H9 (cell line): ENCODE data around the gene LIMK2. TPM values are rescaled to one million over a fixed set of nuclear protein-coding genes. Genes with fewer than 3 reads are reported as not detected.

ENCODE experiments used
- DNase-seq: peaks from one replicate; pipeline ENCODE4 v3.0.0-alpha.2; 2017
- H2AFZ ChIP-seq: one replicate; pipeline ENCODE4 v1.6.1; 2013; ENCODE audit warnings: mild to moderate bottlenecking, low read length, control low read depth, moderate library complexity
- H2AK5ac ChIP-seq: 2 replicates; pipeline ENCODE4 v1.6.1; 2013; ENCODE audit warnings: low read length, control low read depth, mixed read lengths; ENCODE audit not compliant: insufficient read length
- H2BK120ac ChIP-seq: one replicate; pipeline ENCODE4 v1.6.1; 2013; ENCODE audit warnings: low read depth, mild to moderate bottlenecking, low read length, control low read depth, inconsistent platforms; ENCODE audit not compliant: poor library complexity, severe bottlenecking
- H2BK12ac ChIP-seq: 2 replicates; pipeline ENCODE4 v1.6.1; 2013; ENCODE audit warnings: low read length, control low read depth, mixed read lengths, low read depth; ENCODE audit not compliant: insufficient read length
- H2BK15ac ChIP-seq: 2 replicates; pipeline ENCODE4 v1.6.1; 2013; ENCODE audit warnings: low read depth, low read length, control low read depth
- H2BK20ac ChIP-seq: one replicate; pipeline ENCODE4 v1.6.1; 2013; ENCODE audit warnings: low read depth, mild to moderate bottlenecking, low read length, control low read depth, inconsistent platforms; ENCODE audit not compliant: poor library complexity, severe bottlenecking
- H2BK5ac ChIP-seq: 2 replicates; pipeline ENCODE4 v1.6.1; 2013; ENCODE audit warnings: low read length, control low read depth, mixed read lengths; ENCODE audit not compliant: insufficient read length
- H3K14ac ChIP-seq: 2 replicates; pipeline ENCODE4 v1.6.1; 2013; ENCODE audit warnings: low read length, control low read depth; ENCODE audit not compliant: insufficient read depth
- H3K18ac ChIP-seq: 2 replicates; pipeline ENCODE4 v1.6.1; 2013; ENCODE audit warnings: low read depth, mild to moderate bottlenecking, mixed read lengths, low read length, control low read depth; ENCODE audit not compliant: insufficient read length
- H3K23ac ChIP-seq: 2 replicates; pipeline ENCODE4 v1.6.1; 2013; ENCODE audit warnings: low read length, control low read depth, mixed read lengths, low read depth; ENCODE audit not compliant: insufficient read length
- H3K23me2 ChIP-seq: 2 replicates; pipeline ENCODE4 v1.6.1; 2013; ENCODE audit warnings: low read depth, mild to moderate bottlenecking, mixed read lengths, low read length, control low read depth; ENCODE audit not compliant: insufficient read length, poor library complexity, severe bottlenecking
- H3K27ac ChIP-seq: 2 replicates; pipeline ENCODE4 v1.5.1; 2013; ENCODE audit warnings: low read length, control low read depth, mixed read lengths, low read depth; ENCODE audit not compliant: insufficient read length
- H3K27me3 ChIP-seq: 2 replicates; pipeline ENCODE4 v1.6.1; 2013; ENCODE audit warnings: low read length, control low read depth, inconsistent platforms; ENCODE audit not compliant: insufficient read depth
- H3K4ac ChIP-seq: 2 replicates; pipeline ENCODE4 v1.6.1; 2013; ENCODE audit warnings: low read depth, mild to moderate bottlenecking, control low read depth, inconsistent platforms, low read length, moderate library complexity
- H3K4me1 ChIP-seq: 2 replicates; pipeline ENCODE4 v1.6.1; 2013; ENCODE audit warnings: low read length, control low read depth, inconsistent platforms; ENCODE audit not compliant: insufficient read depth
- H3K4me2 ChIP-seq: 2 replicates; pipeline ENCODE4 v1.6.1; 2013; ENCODE audit warnings: low read length, control low read depth, mixed read lengths; ENCODE audit not compliant: insufficient read length, insufficient read depth
- H3K56ac ChIP-seq: 2 replicates; pipeline ENCODE4 v1.6.1; 2013; ENCODE audit warnings: low read depth, mild to moderate bottlenecking, mixed read lengths, low read length, control low read depth; ENCODE audit not compliant: insufficient read length
- H3K79me1 ChIP-seq: 2 replicates; pipeline ENCODE4 v1.6.1; 2013; ENCODE audit warnings: low read depth, mild to moderate bottlenecking, moderate library complexity, low read length, control low read depth, inconsistent platforms; ENCODE audit not compliant: insufficient read depth, poor library complexity, severe bottlenecking
- H3K79me2 ChIP-seq: 2 replicates; pipeline ENCODE4 v1.6.1; 2013; ENCODE audit warnings: low read length, control low read depth, inconsistent platforms; ENCODE audit not compliant: insufficient read depth
- H3K9ac ChIP-seq: 2 replicates; pipeline ENCODE4 v1.6.1; 2013; ENCODE audit warnings: low read length, control low read depth, mixed read lengths; ENCODE audit not compliant: insufficient read length; ENCODE audit errors: extremely low read depth
- H3K9me3 ChIP-seq: one replicate; pipeline ENCODE4 v1.6.1; 2013; ENCODE audit warnings: low read depth, low read length, inconsistent platforms; ENCODE audit not compliant: control insufficient read depth
- H3T11ph ChIP-seq: one replicate; pipeline ENCODE4 v1.6.1; 2013; ENCODE audit warnings: mild to moderate bottlenecking, low read length, control low read depth, inconsistent platforms
- H4K20me1 ChIP-seq: one replicate; pipeline ENCODE4 v1.6.1; 2013; ENCODE audit not compliant: control insufficient read depth, insufficient read length, insufficient read depth
- H4K5ac ChIP-seq: 2 replicates; pipeline ENCODE4 v1.6.1; 2013; ENCODE audit warnings: low read depth, mild to moderate bottlenecking, mixed read lengths, low read length, control low read depth; ENCODE audit not compliant: insufficient read length
- H4K8ac ChIP-seq: replicated peaks from 2 replicates; pipeline ENCODE4 v1.6.1; 2013; ENCODE audit warnings: low read length, control low read depth, mixed read lengths, low read depth; ENCODE audit not compliant: insufficient read length
- H4K91ac ChIP-seq: 2 replicates; pipeline ENCODE4 v1.6.1; 2013; ENCODE audit warnings: low read depth, mild to moderate bottlenecking, moderate library complexity, mixed read lengths, low read length, control low read depth; ENCODE audit not compliant: insufficient read length
- H3K27ac Mint-ChIP-seq, 3 experiments: 2 replicates in 2 of 3; 3 replicates in 1 of 3; pipeline ENCODE4 v1.8.0; 2020 to 2021; ENCODE audit warnings: mixed read lengths in 3 of 3, mild to moderate bottlenecking in 1 of 3, moderate library complexity in 1 of 3
- H3K27me3 Mint-ChIP-seq: 2 replicates; pipeline ENCODE4 v1.8.0; 2021; ENCODE audit warnings: low read depth, mild to moderate bottlenecking, moderate library complexity, mixed read lengths
- H3K36me3 Mint-ChIP-seq, 3 experiments: 2 replicates in 2 of 3; 3 replicates in 1 of 3; pipeline ENCODE4 v1.8.0; 2020 to 2021; ENCODE audit warnings: low read depth in 3 of 3, mixed read lengths in 3 of 3; ENCODE audit not compliant: insufficient read depth in 1 of 3
- H3K4me1 Mint-ChIP-seq, 2 experiments: 2 replicates each; pipeline ENCODE4 v1.8.0; 2020; ENCODE audit warnings: mixed read lengths in 2 of 2
- H3K4me3 Mint-ChIP-seq, 2 experiments: 2 replicates in 1 of 2; 3 replicates in 1 of 2; pipeline ENCODE4 v1.8.0; 2020 to 2021; ENCODE audit warnings: mild to moderate bottlenecking in 2 of 2, mixed read lengths in 2 of 2, moderate library complexity in 1 of 2
- H3K9me3 Mint-ChIP-seq, 2 experiments: 2 replicates in 1 of 2; 3 replicates in 1 of 2; pipeline ENCODE4 v1.8.0; 2020; ENCODE audit warnings: mild to moderate bottlenecking in 2 of 2, mixed read lengths in 2 of 2, moderate library complexity in 1 of 2
- WGBS: extraction: QIAGEN DNeasy Blood & Tissue Kit; methylation state at CpG from one replicate; pipeline ENCODE4 v1.1.7; 2013; ENCODE audit warnings: missing lambda C conversion rate, low lambda C conversion rate, mixed read lengths; ENCODE audit not compliant: insufficient read length; ENCODE audit errors: extremely low coverage; 5-methylcytosine and 5-hydroxymethylcytosine counted together
- total RNA-seq: library from RNA; stranded (reverse); gene quantifications from 2 replicates; pipeline ENCODE4 v1.2.1, GENCODE V29; 2021
- TF ChIP-seq, protein P1 (sequence below): fragments of 200-600 bp; sonication (generic); conservative IDR thresholded peaks from 3 replicates; pipeline ENCODE4 v1.8.0; 2021; ENCODE audit warnings: antibody characterized with exemption, mild to moderate bottlenecking

LIMK2 gene
- total RNA-seq, 1 experiment from 2014 or later, result 51.3 TPM

DNA sequence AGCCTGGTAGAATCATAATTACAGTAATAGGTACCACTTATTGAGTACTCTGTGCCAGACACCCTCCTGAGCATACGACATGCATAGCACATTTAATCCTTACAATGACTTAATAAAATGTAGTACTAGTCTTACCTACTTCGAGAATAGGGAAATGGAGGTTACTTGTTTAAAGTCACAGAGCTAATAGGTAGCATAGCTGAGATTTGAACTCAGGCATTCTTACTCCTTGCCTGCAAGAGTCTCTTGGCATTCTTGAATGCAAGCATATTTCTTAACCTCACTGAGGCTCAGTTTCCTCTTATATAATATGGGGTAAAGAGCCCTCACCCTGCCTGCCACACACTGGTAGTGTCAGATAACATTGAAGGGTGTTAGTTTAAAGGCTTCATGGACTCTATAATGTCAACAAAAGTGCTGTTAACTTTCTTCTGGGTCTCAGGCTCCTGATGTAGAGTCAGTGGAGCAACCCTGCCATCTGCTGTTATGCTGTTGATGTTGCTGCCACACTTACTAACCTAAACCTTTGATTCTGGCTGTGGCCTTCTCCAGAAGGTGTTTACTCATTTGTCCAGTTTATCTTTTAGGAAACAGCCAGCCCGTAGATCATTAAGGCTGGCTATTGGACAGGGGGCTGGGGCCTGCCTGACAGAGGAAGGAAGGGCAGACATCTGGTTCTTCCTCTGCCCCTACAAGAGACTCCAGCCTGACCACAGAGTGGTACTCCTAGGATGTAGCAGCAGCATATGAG lies 18.9 kb downstream of the LIMK2 start:
- H3K14ac ChIP-seq, result no peak overlapping the region
- no peaks in the 10 kb centered on the region for H3K9me3 ChIP-seq
- no peak for DNase-seq
- H3K18ac ChIP-seq, result no peak overlapping the region
- H2BK5ac ChIP-seq, result no peak overlapping the region
- Mint-ChIP-seq H3K27ac (peak overlapping the region in 1 of 3 experiments; percentile 35; a peak in 1 of 7 replicates), H3K4me1 (peaks cover 10 to 15% of the 10 kb centered on the region in 2 experiments), H3K4me3 (no peak overlapping the region), H3K9me3 (no peaks in the 10 kb centered on the region), H3K36me3 (peaks cover 0 to 43% (median 6%) of the 10 kb centered on the region in 3 experiments; a peak in 5 of 7 replicates), H3K27me3 (no peaks in the 10 kb centered on the region)
- H3K23me2 ChIP-seq, result no peaks in the 10 kb centered on the region
- H3K27ac ChIP-seq, result no peak overlapping the region
- H3K79me1 ChIP-seq, result no peaks in the 10 kb centered on the region
- no peak overlapping the region for H2AK5ac ChIP-seq
- H3T11ph ChIP-seq, result no peak overlapping the region
- no peak overlapping the region for H3K4me2 ChIP-seq
- H3K27me3 ChIP-seq, result no peaks in the 10 kb centered on the region
- H2AFZ ChIP-seq, result no peak overlapping the region
- H4K91ac ChIP-seq, result no peak overlapping the region
- no peak overlapping the region for H4K5ac ChIP-seq
- no peak overlapping the region for H4K8ac ChIP-seq
- H3K9ac ChIP-seq, result no peak overlapping the region
- no peak overlapping the region for H3K23ac ChIP-seq
- H2BK15ac ChIP-seq, result no peak overlapping the region
- H3K4me1 ChIP-seq, result no peaks in the 10 kb centered on the region
- no peak overlapping the region for H2BK120ac ChIP-seq
- H3K79me2 ChIP-seq, result no peaks in the 10 kb centered on the region
- no peak overlapping the region for H2BK20ac ChIP-seq
- no peak overlapping the region for H3K4ac ChIP-seq
- H3K56ac ChIP-seq, result no peak overlapping the region
- no peaks in the 10 kb centered on the region for H4K20me1 ChIP-seq
- TF ChIP-seq, protein P1, sequence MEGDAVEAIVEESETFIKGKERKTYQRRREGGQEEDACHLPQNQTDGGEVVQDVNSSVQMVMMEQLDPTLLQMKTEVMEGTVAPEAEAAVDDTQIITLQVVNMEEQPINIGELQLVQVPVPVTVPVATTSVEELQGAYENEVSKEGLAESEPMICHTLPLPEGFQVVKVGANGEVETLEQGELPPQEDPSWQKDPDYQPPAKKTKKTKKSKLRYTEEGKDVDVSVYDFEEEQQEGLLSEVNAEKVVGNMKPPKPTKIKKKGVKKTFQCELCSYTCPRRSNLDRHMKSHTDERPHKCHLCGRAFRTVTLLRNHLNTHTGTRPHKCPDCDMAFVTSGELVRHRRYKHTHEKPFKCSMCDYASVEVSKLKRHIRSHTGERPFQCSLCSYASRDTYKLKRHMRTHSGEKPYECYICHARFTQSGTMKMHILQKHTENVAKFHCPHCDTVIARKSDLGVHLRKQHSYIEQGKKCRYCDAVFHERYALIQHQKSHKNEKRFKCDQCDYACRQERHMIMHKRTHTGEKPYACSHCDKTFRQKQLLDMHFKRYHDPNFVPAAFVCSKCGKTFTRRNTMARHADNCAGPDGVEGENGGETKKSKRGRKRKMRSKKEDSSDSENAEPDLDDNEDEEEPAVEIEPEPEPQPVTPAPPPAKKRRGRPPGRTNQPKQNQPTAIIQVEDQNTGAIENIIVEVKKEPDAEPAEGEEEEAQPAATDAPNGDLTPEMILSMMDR, result peak; percentile 53; the same call in 2 of the 3 replicates
- WGBS, result no CpG with 5 or more reads among the region's 3 CpGs
- H2BK12ac ChIP-seq, result no peak overlapping the region
